WTC11 (cell line): ENCODE results near the gene VPS25. TPM values are rescaled to one million over a fixed set of nuclear protein-coding genes. Genes with fewer than 3 reads are reported as not detected.

Source experiments
- ATF1 ChIP-seq: sonication (generic); formaldehyde crosslinking; IDR thresholded peaks from 2 replicates; pipeline ENCODE4 v1.8.1; 2023; ENCODE audit warnings: mild to moderate bottlenecking, moderate library complexity, missing genetic modification reagents
- CBFB ChIP-seq: sonication (generic); formaldehyde crosslinking; IDR thresholded peaks from 2 replicates; pipeline ENCODE4 v1.8.1; 2022; ENCODE audit warnings: mild to moderate bottlenecking, low read depth, missing genetic modification reagents
- ETV6 ChIP-seq: sonication (generic); formaldehyde crosslinking; IDR thresholded peaks from 2 replicates; pipeline ENCODE4 v1.8.1; 2022; ENCODE audit warnings: mild to moderate bottlenecking, missing genetic modification reagents
- FOXK1 ChIP-seq: sonication (generic); formaldehyde crosslinking; IDR thresholded peaks from 2 replicates; pipeline ENCODE4 v1.8.0; 2022; ENCODE audit warnings: mild to moderate bottlenecking, moderate library complexity, missing genetic modification reagents
- MXD4 ChIP-seq: fragments of 250-450 bp; sonication (Bioruptor Pico); IDR thresholded peaks from 2 replicates; pipeline ENCODE4 v1.8.0; 2021; ENCODE audit warnings: mild to moderate bottlenecking, moderate library complexity, borderline replicate concordance
- MYBL2 ChIP-seq: sonication (generic); formaldehyde crosslinking; IDR thresholded peaks from 2 replicates; pipeline ENCODE4 v1.8.1; 2023; ENCODE audit warnings: mild to moderate bottlenecking, moderate library complexity, missing genetic modification reagents
- NFYB ChIP-seq: sonication (generic); formaldehyde crosslinking; conservative IDR thresholded peaks from 2 replicates; pipeline ENCODE4 v1.8.0; 2022; ENCODE audit warnings: low read depth, missing genetic modification reagents
- NR2C2 ChIP-seq: sonication (generic); formaldehyde crosslinking; IDR thresholded peaks from 2 replicates; pipeline ENCODE4 v1.8.0; 2022; ENCODE audit warnings: mild to moderate bottlenecking, missing genetic modification reagents
- SMAD3 ChIP-seq: sonication (generic); formaldehyde crosslinking; IDR thresholded peaks from 2 replicates; pipeline ENCODE4 v1.8.0; 2022; ENCODE audit warnings: missing genetic modification reagents, mild to moderate bottlenecking, borderline replicate concordance
- SP1 ChIP-seq: sonication (generic); formaldehyde crosslinking; conservative IDR thresholded peaks from 2 replicates; pipeline ENCODE4 v1.8.1; 2022; ENCODE audit warnings: missing genetic modification reagents
- TCF7 ChIP-seq: sonication (generic); formaldehyde crosslinking; IDR thresholded peaks from 2 replicates; pipeline ENCODE4 v1.8.0; 2022; ENCODE audit warnings: mild to moderate bottlenecking, low read depth, missing genetic modification reagents, moderate library complexity
- TEAD1 ChIP-seq: sonication (generic); formaldehyde crosslinking; IDR thresholded peaks from 2 replicates; pipeline ENCODE4 v1.8.0; 2022; ENCODE audit warnings: mild to moderate bottlenecking, missing genetic modification reagents
- TEAD4 ChIP-seq: sonication (generic); formaldehyde crosslinking; IDR thresholded peaks from 2 replicates; pipeline ENCODE4 v1.8.0; 2022; ENCODE audit warnings: mild to moderate bottlenecking, missing genetic modification reagents
- TP53 ChIP-seq: sonication (generic); formaldehyde crosslinking; IDR thresholded peaks from 2 replicates; pipeline ENCODE4 v1.8.1; 2023; ENCODE audit warnings: mild to moderate bottlenecking, missing genetic modification reagents
- ZNF121 ChIP-seq: sonication (generic); formaldehyde crosslinking; IDR thresholded peaks from 2 replicates; pipeline ENCODE4 v1.8.0; 2023; ENCODE audit warnings: missing genetic modification reagents
- ZNF232 ChIP-seq: sonication (generic); formaldehyde crosslinking; IDR thresholded peaks from 2 replicates; pipeline ENCODE4 v1.8.0; 2022; ENCODE audit warnings: mild to moderate bottlenecking, missing genetic modification reagents
- total RNA-seq: library from RNA; stranded (reverse); gene quantifications from 3 replicates; pipeline ENCODE4 v1.2.3, GENCODE V29; 2021
- TF ChIP-seq, protein P1 (sequence below): sonication (generic); formaldehyde crosslinking; IDR thresholded peaks from 2 replicates; pipeline ENCODE4 v1.8.0; 2022; ENCODE audit warnings: mild to moderate bottlenecking, missing genetic modification reagents
- TF ChIP-seq, protein P2 (sequence below): sonication (generic); formaldehyde crosslinking; IDR thresholded peaks from 2 replicates; pipeline ENCODE4 v1.8.1; 2022; ENCODE audit warnings: mild to moderate bottlenecking, moderate library complexity, missing genetic modification reagents
- TF ChIP-seq, protein P3 (sequence below): sonication (generic); formaldehyde crosslinking; IDR thresholded peaks from 2 replicates; pipeline ENCODE4 v1.8.0; 2023; ENCODE audit warnings: missing genetic modification reagents
- TF ChIP-seq, protein P4 (sequence below): sonication (generic); formaldehyde crosslinking; IDR thresholded peaks from 2 replicates; pipeline ENCODE4 v1.8.1; 2022; ENCODE audit warnings: mild to moderate bottlenecking, missing genetic modification reagents, moderate library complexity, borderline replicate concordance
- TF ChIP-seq, protein P5 (sequence below): sonication (generic); formaldehyde crosslinking; IDR thresholded peaks from 2 replicates; pipeline ENCODE4 v1.8.1; 2022; ENCODE audit warnings: missing genetic modification reagents, borderline replicate concordance
- TF ChIP-seq, protein P6 (sequence below): sonication (generic); formaldehyde crosslinking; IDR thresholded peaks from 2 replicates; pipeline ENCODE4 v1.8.0; 2022; ENCODE audit warnings: mild to moderate bottlenecking, missing genetic modification reagents
- TF ChIP-seq, protein P7 (sequence below): sonication (generic); formaldehyde crosslinking; IDR thresholded peaks from 2 replicates; pipeline ENCODE4 v1.8.1; 2023; ENCODE audit warnings: mild to moderate bottlenecking, missing genetic modification reagents
- TF ChIP-seq, protein P8 (sequence below): sonication (generic); formaldehyde crosslinking; IDR thresholded peaks from 2 replicates; pipeline ENCODE4 v1.8.0; 2022; ENCODE audit warnings: mild to moderate bottlenecking, missing genetic modification reagents
- TF ChIP-seq, protein P9 (sequence below): sonication (generic); formaldehyde crosslinking; IDR thresholded peaks from 2 replicates; pipeline ENCODE4 v1.8.0; 2022; ENCODE audit warnings: mild to moderate bottlenecking, missing genetic modification reagents
- TF ChIP-seq, protein P10 (sequence below): fragments of 250-450 bp; sonication (Bioruptor Pico); IDR thresholded peaks from 2 replicates; pipeline ENCODE4 v1.9.0; 2021; ENCODE audit warnings: mild to moderate bottlenecking

The VPS25 gene
- total RNA-seq, 1 experiment from 2014 or later: 98.6 TPM

DNA sequence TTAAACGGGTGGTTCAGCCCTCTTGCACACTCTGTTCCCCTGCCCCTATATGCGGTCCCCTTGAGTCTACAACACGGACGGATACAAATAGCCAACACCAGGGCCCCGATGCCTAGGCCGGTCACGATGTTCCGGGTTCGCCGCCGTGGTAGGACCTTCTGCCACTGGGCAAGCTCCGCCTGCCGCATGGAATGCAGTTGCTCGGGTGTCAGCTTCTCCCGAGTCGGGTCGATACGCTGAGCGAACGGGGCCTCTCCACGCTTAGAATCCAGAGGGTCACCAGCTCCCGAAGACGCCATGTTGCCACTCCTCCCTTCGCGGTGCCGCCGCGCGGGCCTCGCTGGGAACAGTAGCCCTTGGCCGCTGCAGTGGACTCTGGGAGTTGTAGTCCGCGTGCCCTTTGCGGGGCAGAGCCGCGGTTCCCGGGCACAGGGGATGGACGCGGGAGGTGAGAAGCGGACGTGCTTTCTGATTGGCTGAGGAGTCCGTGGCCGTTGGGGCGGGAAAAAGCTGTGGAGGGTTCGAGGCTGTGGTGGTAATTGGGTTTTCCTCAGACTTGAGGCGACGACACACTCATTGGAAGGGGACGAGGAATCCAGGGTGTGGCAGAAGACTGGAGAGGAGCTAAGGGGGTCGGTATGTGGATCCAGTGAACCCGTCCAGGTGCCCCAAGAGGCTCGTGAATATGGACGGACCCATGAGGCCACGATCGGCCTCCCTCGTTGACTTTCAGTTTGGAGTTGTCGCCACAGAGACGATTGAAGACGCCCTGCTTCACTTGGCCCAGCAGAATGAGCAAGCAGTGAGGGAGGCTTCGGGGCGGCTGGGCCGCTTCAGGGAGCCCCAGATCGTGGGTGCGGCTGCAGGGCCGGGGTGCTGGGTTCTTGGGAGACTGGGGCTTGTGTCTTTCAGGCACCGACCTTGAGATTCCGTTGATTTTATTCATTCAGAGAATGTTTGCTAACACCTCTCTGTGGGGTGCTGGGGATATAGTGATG lies 25.4 kb downstream of the VPS25 start, which contains the start of the genes CNTD1 and COA3 (continued):
- TF ChIP-seq, protein P1, sequence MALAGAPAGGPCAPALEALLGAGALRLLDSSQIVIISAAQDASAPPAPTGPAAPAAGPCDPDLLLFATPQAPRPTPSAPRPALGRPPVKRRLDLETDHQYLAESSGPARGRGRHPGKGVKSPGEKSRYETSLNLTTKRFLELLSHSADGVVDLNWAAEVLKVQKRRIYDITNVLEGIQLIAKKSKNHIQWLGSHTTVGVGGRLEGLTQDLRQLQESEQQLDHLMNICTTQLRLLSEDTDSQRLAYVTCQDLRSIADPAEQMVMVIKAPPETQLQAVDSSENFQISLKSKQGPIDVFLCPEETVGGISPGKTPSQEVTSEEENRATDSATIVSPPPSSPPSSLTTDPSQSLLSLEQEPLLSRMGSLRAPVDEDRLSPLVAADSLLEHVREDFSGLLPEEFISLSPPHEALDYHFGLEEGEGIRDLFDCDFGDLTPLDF (CRISPR knock-in tag): peak; percentile 94; the same call in 1 of the 2 replicates
- TF ChIP-seq, protein P2, sequence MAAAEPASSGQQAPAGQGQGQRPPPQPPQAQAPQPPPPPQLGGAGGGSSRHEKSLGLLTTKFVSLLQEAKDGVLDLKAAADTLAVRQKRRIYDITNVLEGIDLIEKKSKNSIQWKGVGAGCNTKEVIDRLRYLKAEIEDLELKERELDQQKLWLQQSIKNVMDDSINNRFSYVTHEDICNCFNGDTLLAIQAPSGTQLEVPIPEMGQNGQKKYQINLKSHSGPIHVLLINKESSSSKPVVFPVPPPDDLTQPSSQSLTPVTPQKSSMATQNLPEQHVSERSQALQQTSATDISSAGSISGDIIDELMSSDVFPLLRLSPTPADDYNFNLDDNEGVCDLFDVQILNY (CRISPR knock-in tag): peak; percentile 98
- TF ChIP-seq SMAD3 (CRISPR knock-in tag) (no peak; the same call in 1 of the 2 replicates), ATF1 (CRISPR knock-in tag) (peak; percentile 62; the same call in 1 of the 2 replicates), ZNF232 (peak; percentile 93), CBFB (CRISPR knock-in tag) (no peak), FOXK1 (peak; percentile 93), MXD4 (no peak), ZNF121 (CRISPR knock-in tag) (no peak), ETV6 (CRISPR knock-in tag) (peak; percentile 91; the same call in 1 of the 2 replicates), TEAD4 (CRISPR knock-in tag) (0 out of 2 replicates have a peak, but pooled peaks have one; percentile 30), SP1 (CRISPR knock-in tag) (peak; percentile 84; the same call in 1 of the 2 replicates), NR2C2 (CRISPR knock-in tag) (peak; percentile 68; the same call in 1 of the 2 replicates), MYBL2 (peak; percentile 98), TEAD1 (CRISPR knock-in tag) (peak; percentile 96; the same call in 1 of the 2 replicates), NFYB (CRISPR knock-in tag) (peak; percentile 82), TP53 (CRISPR knock-in tag) (peak; percentile 78; the same call in 1 of the 2 replicates), TCF7 (CRISPR knock-in tag) (peak; percentile 58; the same call in 1 of the 2 replicates)
- TF ChIP-seq, protein P3, sequence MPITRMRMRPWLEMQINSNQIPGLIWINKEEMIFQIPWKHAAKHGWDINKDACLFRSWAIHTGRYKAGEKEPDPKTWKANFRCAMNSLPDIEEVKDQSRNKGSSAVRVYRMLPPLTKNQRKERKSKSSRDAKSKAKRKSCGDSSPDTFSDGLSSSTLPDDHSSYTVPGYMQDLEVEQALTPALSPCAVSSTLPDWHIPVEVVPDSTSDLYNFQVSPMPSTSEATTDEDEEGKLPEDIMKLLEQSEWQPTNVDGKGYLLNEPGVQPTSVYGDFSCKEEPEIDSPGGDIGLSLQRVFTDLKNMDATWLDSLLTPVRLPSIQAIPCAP (CRISPR knock-in tag): no peak; the same call in 1 of the 2 replicates
- TF ChIP-seq, protein P4, sequence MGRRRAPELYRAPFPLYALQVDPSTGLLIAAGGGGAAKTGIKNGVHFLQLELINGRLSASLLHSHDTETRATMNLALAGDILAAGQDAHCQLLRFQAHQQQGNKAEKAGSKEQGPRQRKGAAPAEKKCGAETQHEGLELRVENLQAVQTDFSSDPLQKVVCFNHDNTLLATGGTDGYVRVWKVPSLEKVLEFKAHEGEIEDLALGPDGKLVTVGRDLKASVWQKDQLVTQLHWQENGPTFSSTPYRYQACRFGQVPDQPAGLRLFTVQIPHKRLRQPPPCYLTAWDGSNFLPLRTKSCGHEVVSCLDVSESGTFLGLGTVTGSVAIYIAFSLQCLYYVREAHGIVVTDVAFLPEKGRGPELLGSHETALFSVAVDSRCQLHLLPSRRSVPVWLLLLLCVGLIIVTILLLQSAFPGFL: no peak
- TF ChIP-seq, protein P5, sequence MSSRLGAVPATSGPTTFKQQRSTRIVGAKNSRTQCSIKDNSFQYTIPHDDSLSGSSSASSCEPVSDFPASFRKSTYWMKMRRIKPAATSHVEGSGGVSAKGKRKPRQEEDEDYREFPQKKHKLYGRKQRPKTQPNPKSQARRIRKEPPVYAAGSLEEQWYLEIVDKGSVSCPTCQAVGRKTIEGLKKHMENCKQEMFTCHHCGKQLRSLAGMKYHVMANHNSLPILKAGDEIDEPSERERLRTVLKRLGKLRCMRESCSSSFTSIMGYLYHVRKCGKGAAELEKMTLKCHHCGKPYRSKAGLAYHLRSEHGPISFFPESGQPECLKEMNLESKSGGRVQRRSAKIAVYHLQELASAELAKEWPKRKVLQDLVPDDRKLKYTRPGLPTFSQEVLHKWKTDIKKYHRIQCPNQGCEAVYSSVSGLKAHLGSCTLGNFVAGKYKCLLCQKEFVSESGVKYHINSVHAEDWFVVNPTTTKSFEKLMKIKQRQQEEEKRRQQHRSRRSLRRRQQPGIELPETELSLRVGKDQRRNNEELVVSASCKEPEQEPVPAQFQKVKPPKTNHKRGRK (CRISPR knock-in tag): no peak
- TF ChIP-seq, protein P6, sequence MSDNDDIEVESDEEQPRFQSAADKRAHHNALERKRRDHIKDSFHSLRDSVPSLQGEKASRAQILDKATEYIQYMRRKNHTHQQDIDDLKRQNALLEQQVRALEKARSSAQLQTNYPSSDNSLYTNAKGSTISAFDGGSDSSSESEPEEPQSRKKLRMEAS (CRISPR knock-in tag): peak; percentile 100
- TF ChIP-seq, protein P7, sequence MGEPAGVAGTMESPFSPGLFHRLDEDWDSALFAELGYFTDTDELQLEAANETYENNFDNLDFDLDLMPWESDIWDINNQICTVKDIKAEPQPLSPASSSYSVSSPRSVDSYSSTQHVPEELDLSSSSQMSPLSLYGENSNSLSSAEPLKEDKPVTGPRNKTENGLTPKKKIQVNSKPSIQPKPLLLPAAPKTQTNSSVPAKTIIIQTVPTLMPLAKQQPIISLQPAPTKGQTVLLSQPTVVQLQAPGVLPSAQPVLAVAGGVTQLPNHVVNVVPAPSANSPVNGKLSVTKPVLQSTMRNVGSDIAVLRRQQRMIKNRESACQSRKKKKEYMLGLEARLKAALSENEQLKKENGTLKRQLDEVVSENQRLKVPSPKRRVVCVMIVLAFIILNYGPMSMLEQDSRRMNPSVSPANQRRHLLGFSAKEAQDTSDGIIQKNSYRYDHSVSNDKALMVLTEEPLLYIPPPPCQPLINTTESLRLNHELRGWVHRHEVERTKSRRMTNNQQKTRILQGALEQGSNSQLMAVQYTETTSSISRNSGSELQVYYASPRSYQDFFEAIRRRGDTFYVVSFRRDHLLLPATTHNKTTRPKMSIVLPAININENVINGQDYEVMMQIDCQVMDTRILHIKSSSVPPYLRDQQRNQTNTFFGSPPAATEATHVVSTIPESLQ (CRISPR knock-in tag): no peak
- TF ChIP-seq, protein P8, sequence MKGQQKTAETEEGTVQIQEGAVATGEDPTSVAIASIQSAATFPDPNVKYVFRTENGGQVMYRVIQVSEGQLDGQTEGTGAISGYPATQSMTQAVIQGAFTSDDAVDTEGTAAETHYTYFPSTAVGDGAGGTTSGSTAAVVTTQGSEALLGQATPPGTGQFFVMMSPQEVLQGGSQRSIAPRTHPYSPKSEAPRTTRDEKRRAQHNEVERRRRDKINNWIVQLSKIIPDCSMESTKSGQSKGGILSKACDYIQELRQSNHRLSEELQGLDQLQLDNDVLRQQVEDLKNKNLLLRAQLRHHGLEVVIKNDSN: peak; percentile 64
- TF ChIP-seq, protein P9, sequence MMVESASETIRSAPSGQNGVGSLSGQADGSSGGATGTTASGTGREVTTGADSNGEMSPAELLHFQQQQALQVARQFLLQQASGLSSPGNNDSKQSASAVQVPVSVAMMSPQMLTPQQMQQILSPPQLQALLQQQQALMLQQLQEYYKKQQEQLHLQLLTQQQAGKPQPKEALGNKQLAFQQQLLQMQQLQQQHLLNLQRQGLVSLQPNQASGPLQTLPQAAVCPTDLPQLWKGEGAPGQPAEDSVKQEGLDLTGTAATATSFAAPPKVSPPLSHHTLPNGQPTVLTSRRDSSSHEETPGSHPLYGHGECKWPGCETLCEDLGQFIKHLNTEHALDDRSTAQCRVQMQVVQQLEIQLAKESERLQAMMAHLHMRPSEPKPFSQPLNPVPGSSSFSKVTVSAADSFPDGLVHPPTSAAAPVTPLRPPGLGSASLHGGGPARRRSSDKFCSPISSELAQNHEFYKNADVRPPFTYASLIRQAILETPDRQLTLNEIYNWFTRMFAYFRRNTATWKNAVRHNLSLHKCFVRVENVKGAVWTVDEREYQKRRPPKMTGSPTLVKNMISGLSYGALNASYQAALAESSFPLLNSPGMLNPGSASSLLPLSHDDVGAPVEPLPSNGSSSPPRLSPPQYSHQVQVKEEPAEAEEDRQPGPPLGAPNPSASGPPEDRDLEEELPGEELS: peak; percentile 65; the same call in 1 of the 2 replicates
- TF ChIP-seq, protein P10, sequence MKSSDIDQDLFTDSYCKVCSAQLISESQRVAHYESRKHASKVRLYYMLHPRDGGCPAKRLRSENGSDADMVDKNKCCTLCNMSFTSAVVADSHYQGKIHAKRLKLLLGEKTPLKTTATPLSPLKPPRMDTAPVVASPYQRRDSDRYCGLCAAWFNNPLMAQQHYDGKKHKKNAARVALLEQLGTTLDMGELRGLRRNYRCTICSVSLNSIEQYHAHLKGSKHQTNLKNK (CRISPR knock-in tag): no peak
